PFSK-1 (cell line): ENCODE measurements around the gene NKTR.

Source experiments
- FOXP2 ChIP-seq: optimal IDR thresholded peaks from 2 replicates; pipeline ENCODE3; 2011; ENCODE audit warnings: borderline replicate concordance, control low read depth, inconsistent platforms; ENCODE audit not compliant: insufficient read depth; ENCODE audit errors: extremely low read length, extremely low read depth
- POLR2AphosphoS5 ChIP-seq: IDR thresholded peaks from 2 replicates; pipeline ENCODE4 v1.6.1; 2012; ENCODE audit warnings: low read depth, mild to moderate bottlenecking, control low read depth, low read length, moderate library complexity
- REST ChIP-seq, 2 experiments: IDR thresholded peaks; 2 replicates each; pipeline versions ENCODE4 v1.6.1 to v1.8.0; 2011 to 2012; ENCODE audit warnings: low read depth in 2 of 2, low read length in 2 of 2, control low read depth in 1 of 2, inconsistent platforms in 1 of 2, mild to moderate bottlenecking in 1 of 2, moderate library complexity in 1 of 2; ENCODE audit not compliant: insufficient read depth in 1 of 2
- SIN3A ChIP-seq: IDR thresholded peaks from 2 replicates; pipeline ENCODE4 v1.6.1; 2012; ENCODE audit warnings: mild to moderate bottlenecking, low read length, moderate library complexity, borderline replicate concordance; ENCODE audit not compliant: insufficient read depth
- TAF1 ChIP-seq: IDR thresholded peaks from 2 replicates; pipeline ENCODE4 v1.6.1; 2012; ENCODE audit warnings: low read length, control low read depth, borderline replicate concordance; ENCODE audit not compliant: insufficient read depth

GRCh38 chr3:42674146-42674545, 73.7 kb downstream of the NKTR start:
- no peak for TF ChIP-seq POLR2AphosphoS5
- TF ChIP-seq REST (IDR thresholded peaks at IDR 0.05; ENCODE audit: insufficient read depth in 1 of 2, low read depth in 2 of 2, low read length in 2 of 2): no peak
- no peak for TF ChIP-seq SIN3A
- TF ChIP-seq TAF1: no peak
- no peak for TF ChIP-seq FOXP2
